AG20443 (cell line): Measurements from ENCODE around the gene PIGL.
"Not testable (repeated sequence)": the region's sequence is repeated elsewhere in the genome, so short reads cannot be mapped to it uniquely, and the experiment has no call there.

Experiments used
- DNase-seq: peaks from one replicate; pipeline ENCODE4 v3.0.0; 2012; ENCODE audit warnings: low spot score, mixed read lengths

Gene PIGL

DNA sequence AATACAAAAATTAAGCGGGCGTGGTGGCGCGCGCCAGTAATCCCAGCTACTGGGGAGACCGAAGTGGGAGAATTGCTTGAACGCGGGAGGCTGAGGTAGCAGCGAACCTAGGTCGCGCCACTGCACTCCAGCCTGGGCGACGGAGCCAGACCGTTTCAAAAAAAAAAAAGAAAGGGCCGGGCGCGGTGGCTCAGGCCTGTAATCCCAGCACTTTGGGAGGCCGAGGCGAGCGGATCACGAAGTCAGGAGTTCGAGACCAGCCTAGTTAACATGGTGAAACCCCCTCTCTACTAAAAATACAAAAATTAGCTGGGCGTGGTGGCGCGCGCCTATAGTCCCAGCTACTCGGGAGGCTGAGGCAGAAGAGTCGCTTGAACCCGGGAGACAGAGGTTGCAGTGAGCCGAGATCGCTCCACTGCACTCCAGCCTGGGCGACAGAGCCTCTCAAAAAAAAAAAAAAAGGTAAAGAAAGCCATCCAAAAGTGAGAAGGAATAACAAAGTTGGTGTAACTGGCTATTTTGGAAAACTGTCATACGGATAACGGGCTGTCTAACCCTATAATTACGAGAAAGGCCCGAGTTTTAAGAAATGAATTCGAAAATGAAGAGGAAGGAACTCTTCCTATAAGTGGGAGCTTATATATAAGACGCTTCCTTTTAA lies 539 bp upstream of the PIGL start:
- DNase-seq, result not testable (repeated sequence)

DNA sequence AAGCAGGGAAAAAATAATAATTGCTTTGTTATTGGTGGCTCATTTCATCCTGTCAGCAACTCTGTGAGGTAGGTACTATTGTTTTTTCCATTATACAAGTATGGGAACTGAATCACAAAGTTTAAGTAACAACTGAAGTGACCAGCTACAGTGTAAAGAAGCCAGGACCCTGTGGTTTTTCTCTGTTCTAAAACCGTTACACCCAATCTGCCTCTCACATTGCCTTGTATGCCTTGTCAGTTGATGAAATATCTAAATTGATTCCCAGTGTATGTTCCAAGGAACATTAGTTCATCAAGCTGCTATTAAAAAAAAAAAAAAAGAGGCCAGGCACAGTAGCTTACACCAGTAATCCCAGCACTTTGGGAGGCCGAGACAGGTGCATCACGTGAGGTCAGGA lies 5.4 kb downstream of the PIGL start:
- no peak for DNase-seq

DNA sequence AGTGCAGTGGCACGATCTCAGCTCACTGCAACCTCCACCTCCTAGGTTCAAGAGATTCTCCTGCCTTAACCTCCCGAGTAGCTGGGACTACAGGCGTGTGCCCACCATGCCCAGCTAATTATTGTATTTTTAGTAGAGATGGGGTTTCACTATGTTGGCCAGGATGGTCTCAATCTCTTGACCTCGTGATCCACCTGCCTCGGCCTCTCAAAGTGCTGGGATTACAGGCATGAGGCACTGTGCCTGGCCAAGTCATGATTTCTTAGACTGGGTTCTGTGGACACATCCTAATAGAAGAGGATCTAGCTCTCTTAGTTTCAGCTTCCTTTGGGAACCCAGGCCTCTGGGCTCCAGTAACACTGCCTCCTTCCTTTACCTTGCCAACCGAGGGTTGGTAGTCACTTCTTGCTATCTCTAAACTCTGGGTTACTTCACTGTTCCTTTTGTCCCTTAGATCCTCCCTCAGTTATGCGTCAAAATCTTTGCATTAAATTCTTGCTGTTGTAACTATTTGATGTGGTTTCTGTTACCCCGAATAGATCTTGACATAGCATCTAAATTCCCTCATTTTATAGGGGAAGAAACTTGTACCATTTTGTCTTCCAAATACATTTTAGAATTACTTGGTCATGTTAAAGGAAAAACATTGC lies 13.0 kb downstream of the PIGL start:
- DNase-seq, result not testable (repeated sequence)

DNA sequence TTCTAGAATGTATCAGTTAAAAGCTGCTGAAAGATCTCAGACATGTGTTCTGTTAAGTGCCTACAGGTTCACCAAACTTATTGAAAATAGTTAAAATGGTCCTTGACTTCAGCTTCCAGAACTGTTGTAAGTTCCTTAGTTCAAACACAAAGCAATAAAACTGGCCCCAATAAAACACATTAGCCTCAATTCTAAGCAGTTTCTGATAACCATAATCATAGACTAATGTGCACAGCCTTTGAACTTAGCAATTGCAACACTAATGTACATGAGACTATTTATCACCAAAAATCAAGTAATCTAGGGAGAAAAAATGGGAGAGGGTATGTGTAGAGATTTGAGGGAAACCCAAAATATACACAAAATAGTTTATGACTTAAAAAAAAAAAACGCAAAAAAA lies 15.4 kb downstream of the PIGL start:
- DNase-seq, result no peak

DNA sequence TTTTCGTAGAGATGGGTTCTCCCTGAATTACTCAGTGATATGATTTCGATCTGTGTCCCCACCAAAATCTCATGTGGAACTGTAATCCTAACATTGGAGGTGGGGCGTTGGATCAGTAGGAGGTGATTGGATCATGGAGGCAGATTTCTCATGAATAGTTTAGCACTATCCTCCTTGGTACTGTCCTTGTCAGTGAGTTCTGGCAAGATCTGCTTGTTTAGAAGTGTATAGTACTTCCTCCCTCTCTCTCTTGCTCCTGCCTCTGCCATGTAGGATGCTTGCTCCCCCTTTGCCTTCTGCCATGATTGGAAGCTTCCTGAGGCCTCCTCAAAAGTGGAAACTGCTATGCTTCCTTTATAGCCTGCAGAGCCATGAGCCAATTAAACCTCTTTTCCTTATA lies 22.9 kb downstream of the PIGL start:
- no peak for DNase-seq

DNA sequence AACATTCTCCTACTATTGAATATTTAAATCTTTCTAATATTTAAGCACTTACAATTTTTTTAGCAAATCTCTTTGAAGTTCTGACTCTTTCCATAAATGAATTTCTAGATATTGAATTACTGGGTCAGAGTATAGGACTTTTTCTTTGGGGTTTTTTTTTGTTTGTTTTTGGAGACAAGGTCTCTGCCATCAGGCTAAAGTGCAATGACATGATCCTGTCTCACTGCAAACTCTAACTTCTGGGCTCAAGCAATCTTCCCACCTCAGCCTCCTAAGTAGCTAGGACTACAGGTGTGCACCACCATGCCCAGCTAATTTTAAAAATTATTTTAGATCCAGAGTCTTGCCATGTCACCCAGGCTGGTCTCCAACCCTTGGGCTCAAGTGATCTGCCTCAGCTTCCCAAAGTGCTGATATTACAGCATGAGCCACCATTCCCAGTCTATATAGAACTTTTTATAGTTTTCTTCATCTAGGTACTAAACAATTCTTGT lies 24.9 kb downstream of the PIGL start:
- DNase-seq, result no peak

DNA sequence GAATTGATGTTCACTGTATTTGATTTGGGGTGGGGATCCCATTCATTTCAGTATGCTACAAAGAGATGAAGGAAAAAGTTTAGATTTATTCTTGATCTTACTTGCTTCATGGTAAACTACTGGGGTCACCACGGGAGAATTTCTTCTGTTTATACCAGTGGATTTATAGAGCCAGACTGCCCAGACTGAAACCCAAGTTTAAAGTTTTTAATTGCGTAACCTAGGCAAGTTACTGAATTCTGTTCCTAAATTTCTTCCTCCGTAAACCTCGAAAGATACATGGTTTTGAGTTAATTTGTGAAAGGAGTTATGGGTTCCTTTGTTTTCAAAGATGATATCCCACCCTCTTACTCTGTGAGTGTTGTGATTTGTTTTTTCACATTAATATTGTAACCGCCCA lies 26.4 kb downstream of the PIGL start:
- no peak for DNase-seq

DNA sequence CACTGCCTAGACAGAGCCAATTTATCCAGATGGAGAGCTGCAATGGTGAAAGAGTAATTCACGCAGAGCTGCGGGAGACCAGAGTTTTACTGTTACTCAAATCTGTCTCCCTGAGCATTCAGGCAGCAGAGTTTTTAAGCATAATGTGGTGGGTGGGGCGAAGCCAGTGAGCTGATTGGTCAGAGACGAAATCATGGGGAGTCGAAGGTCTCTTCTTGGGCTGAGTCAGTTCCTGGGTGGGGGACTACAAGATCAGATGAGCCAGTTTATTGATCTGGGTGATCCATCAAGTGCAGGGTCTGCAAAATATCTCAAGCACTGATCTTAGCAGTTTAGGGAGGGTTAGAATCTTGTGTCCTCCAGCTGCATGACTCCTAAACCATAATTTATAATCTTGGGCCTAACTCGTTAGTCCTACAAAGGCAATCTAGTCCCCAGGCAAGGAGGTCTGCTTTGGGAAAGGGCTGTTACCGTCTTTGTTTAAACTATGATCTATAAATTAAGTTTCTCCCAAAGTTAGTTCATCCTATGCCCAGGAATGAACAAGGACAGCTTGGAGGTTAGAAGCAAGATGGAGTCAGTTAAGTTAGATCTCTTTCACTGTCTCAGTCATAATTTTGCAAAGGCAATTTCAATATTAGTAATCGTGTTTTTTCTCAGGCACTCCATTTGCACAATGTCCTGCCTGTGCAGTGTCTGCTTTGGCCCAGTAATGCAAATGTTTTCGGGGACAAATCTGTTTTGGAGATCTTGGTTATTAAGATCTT lies 27.0 kb downstream of the PIGL start:
- no peak for DNase-seq

DNA sequence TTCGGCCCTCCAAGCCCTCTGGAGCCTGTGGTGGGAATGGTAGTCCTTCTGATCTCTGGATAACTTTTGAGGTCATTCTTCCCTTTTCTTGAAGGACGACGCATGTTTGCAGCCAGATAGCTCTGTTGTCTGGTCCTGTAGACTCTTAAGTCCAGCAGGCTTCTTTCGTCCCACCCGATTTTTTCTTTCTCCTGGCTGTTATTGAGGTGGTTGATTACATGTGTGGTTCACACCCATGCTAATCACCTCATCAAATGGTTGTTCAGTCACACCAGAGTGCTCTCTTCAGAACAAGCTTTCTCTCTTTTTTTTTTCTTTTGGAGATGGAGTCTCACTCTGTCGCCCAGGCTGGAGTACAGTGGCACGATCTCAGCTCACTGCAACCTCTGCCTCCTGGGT lies 30.6 kb downstream of the PIGL start:
- no peak for DNase-seq

DNA sequence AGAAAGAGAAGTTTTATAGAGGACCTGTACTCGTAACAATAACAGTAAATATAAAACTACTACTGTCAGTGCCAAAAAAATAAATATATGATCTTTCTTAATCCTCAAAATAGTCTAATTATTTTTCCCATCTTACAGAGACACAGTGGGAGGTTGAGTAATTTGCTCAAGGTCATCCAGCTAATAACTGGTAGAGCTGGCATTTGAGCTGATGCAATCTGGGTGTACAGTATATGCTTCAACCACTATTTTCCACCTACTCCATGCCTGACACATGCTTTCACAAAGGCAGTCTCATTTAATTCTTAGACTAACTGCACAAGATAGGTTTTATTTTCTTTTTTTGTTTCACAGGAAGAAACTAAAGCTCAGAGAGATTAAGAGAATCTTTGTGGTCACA lies 33.6 kb downstream of the PIGL start:
- peak; percentile 29 for DNase-seq

DNA sequence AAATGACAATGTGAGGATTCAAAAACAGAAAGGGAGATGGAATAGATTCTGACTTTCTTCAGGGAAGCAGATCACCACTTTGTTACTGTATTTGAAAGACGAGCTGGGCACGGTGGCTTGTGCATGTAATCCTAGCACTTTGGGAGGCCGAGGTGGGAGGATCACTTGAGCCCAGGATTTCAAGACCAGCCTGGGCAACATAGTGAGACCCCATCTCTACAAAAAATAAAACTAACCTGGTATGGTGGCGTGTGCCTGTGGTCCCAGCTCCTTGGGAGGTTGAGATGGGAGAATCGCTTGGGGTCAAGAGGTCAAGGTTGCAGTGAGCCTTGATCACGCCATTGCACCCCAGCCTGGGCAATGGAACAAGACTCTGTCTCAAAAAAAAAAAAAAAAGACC lies 34.0 kb downstream of the PIGL start:
- DNase-seq, result no peak

DNA sequence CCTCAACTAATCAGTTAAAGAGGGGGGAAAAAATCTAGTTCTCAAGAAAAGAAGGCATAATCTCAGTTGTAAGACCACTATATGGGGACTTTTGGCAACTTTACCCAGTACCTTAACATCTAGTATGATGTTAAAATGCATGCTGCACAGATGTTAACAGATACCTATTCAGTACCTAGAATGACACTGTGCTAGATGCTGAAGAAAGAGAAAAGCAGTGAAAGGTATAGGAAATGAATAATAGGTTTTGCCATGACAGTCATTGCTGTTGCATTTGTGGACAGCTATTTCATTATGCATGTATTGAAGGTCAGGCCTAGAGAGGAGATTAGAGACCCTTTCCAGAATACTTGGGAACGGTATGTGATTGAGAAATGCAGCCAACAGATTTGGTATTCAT lies 34.5 kb downstream of the PIGL start:
- DNase-seq, result no peak

DNA sequence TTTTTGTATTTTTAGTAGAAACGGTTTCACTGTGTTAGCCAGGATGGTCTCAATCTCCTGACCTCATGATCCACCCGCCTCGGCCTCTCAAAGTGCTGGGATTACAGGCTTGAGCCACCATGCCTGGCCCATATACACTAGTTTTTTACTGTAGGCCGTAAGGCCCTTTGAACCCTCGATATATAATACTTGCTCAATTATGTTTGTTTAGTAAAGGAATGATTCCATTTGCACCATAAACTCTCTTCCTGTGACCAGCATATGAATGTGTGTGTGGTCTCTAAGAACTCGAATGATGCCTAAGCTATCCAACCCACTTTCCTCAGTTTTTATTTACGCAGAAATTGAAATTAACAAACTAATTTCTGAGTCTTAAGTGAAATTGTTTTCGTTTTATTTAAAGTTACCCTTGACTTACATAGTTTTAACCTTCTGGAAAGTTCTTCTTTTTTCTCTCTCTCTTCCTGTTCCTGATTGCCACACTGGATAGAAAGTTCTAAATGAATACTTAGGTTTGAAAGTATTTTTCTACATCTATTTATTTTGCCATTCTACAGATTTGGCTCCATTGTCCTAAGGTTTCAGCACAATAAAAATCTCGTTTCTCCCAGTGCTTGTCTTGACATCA lies 37.9 kb downstream of the PIGL start:
- DNase-seq, result no peak

DNA sequence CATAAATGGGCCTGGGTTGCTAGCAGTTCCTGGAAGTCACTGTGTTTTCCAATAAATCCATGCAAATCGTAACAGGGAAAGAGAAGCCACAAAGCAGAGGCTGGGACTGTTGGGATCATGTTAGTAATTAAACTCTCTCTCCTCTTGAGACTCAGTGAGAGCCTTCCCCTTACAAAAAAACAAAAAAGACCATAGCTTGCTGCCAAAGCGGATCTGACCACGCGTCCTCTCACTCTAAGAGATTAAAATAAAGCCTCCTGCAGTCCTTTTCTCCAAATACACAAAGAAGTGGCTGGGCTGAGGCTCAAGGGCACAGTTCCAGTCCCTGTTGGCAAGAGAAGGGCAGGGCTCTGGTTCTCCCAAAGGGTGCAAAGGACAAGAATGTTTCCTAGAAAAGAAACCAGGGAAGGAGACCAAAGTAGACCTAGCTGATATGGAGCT lies 38.5 kb downstream of the PIGL start:
- DNase-seq, result peak; percentile 44

DNA sequence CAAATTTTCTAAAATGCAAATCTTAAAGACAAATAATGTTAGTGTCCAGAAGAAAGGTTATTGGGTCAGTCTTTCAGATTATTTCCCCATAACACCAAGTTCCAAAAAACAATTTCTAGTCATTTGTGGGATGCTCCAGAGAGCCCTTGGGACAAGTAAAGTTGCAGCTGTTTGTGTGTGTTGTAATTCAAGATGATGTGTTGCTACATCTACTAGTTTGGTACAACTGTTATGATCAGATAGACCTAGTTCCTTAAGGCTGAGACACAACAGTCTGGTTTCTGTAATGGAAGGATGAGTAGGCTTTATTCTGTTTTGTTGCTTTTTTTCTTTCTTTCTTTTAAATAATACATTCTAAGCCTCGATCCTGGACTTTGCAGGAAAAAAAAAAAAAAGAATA lies 41.9 kb downstream of the PIGL start:
- DNase-seq, result no peak

DNA sequence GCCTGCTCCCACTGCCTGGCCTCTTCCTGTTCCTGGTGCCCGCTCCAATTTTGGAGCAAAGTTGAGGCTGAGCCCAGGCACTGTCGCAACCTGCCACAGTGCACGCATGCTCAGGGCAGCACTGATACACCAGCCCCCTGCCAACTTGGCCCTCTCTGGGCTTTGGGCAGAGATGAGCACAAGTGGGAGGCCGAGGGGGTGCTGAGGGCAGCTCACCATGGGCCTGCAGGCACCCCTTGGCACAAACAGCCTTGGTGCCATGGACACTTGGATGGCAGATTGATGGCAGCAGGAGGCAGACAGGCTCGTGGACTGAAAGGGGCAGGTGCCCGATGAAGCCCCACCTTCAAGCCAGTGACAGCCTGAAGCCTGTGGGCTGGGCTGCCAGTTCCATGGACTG lies 42.9 kb downstream of the PIGL start:
- DNase-seq, result no peak

DNA sequence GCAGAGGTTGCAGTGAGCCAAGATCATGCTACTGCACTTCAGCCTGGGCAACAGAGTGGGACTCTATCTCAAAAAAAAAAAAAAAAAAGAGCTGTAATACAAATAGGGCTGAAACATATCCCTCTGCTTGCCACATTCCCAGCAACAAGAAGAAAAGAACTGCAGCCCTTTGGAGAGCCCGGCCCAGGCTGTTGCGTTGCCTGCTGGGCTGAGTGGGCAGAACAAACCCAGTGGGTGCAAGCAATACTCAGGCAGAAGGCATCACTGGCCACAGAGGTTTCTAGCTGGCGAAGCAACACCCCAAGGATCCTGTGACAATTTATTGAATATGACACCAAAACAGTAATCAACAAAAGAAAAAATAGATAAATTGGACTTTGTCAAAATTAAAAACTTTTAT lies 44.0 kb downstream of the PIGL start:
- DNase-seq, result no peak

DNA sequence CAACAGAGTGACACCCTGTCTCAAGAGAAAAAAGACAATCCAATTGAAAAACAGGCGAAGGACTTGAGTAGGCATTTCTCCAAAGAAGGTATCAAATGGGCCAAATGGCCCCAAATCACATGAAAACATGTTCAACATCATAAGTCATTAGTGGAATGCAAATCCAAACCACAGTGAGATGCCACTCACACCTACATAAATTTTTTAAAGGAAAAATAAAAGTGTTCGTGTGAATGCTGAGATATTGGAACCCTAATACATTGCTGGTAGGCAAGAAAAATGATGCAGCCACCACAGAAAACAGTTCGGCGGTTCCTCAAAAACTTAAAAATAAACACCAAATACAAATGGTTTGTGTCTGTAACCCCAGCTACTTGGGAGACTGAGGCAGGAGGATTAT lies 45.2 kb downstream of the PIGL start:
- no peak for DNase-seq

DNA sequence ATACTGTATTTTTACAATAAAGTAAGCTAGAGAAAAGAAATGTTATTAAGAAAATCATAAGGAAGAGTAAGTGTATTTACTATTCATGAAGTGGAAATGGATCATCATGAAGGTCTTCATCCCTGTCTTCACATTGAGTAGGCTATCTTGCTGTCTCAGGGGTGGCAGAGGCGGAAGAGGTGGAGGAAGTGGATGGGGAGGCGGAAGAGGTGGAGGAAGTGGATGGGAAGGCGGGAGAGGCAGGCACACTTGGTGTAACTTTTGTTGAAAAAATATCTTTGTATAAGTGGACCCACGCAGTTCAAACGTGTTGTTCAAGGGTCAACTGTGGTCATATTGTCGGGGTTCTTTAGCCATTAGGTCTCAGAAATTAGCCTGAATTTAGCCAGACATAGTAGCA lies 50.2 kb downstream of the PIGL start:
- DNase-seq, result no peak

DNA sequence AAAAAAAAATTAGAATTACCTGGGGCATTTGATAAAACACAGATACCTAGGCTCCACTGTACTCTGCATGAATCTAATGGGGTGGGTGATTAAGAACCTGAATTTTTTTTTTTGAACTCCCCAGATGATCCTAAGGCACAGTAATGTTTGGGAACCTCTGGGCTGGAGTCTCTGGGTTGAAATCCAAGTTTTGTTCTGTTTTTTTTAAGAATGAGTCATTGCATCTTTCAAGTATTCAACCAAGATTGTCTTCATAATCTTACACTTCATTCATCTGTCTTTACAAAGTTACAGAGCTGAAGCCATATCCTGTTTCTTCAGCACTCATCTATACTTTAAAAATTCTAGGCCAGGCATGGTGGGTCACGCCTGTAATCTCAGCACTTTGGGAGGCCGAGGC lies 52.6 kb downstream of the PIGL start:
- peak; percentile 73 for DNase-seq

DNA sequence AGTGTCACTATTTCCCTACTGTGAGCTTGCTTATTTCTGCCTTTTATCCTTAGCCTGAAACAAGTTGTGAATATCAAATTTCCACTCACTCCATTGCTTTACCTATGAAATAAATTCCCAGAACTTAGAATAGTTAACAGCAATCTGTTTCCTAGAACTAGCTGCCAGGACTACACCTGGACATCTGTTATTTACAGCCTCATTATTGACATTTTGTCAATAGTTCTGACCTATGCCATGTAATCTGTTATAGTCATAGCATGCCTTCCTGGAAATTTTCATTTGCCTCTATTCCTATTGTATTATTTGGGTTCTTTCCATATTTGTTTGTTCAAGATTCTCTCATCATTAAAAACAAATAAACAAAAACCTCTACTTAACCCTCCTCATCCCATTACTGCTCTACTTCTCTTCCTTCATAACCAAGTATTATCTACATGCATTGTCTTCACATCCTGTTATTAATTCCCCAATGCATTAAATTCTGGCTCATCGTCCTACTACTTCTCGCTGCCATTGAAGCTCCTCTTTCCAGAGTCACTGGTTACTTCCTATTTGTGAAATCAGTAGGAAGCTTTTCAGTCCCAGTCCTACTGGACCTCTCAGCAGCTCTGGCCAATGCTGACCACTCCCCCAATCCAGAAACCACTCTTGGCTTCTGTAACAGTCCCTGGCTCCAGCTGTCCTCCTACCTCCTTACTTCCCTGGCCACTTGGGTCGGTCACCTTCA lies 55.3 kb downstream of the PIGL start:
- no peak for DNase-seq

DNA sequence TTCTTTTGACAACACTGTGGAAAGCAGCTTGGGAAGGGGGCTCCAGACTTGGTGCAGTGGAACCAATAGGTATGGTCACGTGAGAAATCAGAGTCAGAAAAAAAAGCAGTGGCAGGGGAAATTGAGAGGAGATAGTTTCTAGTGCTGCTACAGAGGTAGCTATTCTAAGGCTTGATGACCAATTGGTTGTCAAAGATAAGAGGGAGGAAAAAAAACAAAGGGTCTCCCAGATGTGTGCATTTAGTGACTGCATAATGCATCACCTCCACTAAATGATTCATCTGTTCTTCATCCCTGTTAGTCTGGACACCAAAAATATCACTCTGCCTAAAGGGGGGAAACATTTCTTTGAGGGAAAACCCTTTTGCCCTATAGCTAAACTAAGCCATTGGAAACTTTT lies 56.5 kb downstream of the PIGL start:
- DNase-seq, result no peak
